Uterus (tissue), 2 donors: ENCODE measurements around the gene LRIG1.

Experiments
- CTCF ChIP-seq, 4 experiments: fragments of 200-600 bp in 2 of 4; fragments of 450-650 bp in 2 of 4; sonication (generic) in 2 of 4; IDR thresholded peaks; one replicate each; pipeline ENCODE4 v1.5.1; 2016 to 2019; ENCODE audit warnings: antibody characterized with exemption in 4 of 4, mild to moderate bottlenecking in 2 of 4, moderate library complexity in 1 of 4
- POLR2A ChIP-seq, 2 donors: fragments of 450-650 bp; IDR thresholded peaks; one replicate each; pipeline ENCODE4 v1.6.1; 2016; ENCODE audit warnings: antibody characterized with exemption in 2 of 2, mild to moderate bottlenecking in 1 of 2, moderate library complexity in 1 of 2

- no peak for TF ChIP-seq CTCF (IDR thresholded peaks at IDR 0.05)
- no peak for TF ChIP-seq POLR2A (IDR thresholded peaks at IDR 0.05)
Observed at GRCh38 chr3:66532613-66533012, 31.8 kb upstream of the LRIG1 start.
